ENCODE measurements around the gene CD99L2.

The CD99L2 gene, protein sequence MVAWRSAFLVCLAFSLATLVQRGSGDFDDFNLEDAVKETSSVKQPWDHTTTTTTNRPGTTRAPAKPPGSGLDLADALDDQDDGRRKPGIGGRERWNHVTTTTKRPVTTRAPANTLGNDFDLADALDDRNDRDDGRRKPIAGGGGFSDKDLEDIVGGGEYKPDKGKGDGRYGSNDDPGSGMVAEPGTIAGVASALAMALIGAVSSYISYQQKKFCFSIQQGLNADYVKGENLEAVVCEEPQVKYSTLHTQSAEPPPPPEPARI

DNA sequence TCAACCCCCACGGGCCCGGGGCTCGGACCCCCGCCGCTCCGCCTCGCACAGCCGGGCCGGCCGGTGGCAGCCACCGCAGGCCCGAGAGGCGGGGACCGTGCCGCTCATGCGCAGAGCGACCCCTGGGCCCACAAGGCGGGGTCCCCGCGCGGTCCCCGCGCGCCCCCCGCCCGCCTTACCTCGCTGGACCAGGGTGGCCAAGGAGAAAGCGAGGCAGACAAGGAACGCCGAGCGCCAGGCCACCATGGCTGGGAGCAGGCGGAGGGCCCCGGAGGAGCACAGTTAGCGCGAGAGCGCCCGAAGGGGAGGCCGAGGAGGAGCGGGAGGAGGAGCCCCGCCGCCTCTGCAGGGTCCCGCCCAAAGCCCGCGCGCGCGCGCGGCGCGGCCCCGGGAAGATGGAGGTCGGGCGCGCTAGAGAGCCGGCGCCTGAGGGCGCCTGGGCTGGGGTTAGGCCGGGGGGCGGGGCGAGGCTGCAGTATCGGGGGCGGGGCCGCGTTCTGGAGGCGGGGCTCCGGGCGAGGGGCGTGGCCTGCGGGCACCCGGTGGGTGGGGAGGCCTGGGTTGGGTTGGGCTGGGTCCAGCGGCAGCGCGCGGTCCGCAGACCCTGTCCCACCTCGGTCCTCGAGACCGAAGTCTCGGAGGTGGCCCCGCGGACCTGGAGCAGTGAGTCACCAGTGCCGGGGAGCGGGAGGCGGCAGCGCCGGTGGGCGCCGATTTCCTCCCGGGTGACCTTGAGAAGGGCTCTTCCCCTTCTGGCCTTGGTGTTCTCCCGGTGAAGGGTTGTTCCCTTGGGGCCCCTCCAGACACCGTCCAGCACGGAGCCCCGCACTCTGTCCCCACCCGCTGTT, at the start of gene CD99L2:
Gene CD99L2 (minus strand): TSS at position 326 of the 848 bp plus-strand sequence. CDS start 80 bp downstream, at position 246.
- peak; percentile 85 for DNase-seq

DNA sequence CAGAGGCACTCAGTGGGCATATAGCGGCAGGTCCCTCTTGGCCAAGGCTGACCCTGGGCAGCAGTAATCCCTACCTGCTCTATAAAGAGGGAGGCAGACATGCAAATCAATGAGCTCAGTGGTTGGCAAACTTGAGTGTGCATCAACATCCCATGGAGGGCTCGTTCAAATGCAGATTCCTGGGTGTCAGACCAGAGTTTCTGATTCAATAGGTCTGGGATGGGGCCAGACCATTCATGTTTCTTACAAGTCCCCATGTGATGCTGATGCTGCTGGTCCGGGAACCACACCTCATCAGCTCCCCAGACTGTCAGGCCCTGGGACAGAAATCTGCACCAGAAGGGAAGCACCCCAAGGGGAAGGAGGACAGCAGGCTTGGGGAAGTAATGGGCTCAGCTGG, 45.8 kb upstream of the CD99L2 start:
- DNase-seq: no peak

DNA sequence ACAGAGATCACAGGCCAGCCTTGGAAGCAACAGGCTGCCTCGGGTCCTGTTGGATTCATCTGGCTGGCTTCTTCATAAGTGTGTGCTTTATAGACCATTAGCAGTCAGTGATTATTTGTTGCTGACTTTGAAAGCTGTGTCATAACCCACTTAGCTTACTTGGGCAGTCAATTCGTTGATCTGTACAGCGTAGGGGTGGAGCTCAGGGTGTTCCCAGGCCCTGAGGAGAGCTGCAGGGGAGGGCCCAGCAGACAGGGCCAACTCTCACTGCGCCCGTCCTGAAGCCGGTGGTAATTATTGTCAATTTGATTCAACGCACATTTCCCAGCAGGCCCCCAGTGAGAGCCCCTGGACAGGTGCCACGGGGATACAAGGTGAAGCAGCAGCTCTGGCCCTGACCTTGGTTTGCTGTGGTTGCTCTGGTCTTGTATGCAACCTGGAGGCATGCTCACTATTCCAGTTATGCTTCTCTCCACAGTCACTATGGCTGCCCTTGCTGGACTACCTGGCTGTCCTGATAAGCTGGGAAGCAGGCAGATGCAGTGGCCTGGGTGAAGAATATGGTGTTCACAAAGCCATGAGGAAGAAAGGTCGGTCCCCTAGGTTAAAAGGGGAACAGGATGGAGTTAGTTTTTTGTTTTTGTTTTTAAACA, 44.6 kb upstream of the CD99L2 start:
- DNase-seq: no peak

DNA sequence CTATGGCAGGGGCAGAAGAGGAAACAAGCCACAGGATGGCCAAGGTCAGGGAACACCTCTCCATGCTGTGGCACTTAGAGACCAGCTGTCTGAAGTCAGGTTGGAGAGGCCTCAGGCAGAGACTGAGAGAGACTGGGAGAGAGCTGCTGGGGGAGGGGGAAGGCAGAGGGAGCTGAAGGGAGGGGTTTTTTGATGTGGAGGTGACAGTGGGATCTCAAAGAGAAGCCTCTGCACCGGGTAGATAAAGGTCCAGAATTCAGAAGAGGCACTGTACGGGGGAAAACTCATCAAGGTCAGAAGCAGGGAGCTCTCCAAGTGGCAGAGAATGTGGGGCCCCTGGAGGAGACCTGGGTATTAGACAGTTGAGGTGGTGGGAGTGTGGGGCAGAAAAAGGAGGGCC, 43.1 kb upstream of the CD99L2 start:
- DNase-seq: no peak

DNA sequence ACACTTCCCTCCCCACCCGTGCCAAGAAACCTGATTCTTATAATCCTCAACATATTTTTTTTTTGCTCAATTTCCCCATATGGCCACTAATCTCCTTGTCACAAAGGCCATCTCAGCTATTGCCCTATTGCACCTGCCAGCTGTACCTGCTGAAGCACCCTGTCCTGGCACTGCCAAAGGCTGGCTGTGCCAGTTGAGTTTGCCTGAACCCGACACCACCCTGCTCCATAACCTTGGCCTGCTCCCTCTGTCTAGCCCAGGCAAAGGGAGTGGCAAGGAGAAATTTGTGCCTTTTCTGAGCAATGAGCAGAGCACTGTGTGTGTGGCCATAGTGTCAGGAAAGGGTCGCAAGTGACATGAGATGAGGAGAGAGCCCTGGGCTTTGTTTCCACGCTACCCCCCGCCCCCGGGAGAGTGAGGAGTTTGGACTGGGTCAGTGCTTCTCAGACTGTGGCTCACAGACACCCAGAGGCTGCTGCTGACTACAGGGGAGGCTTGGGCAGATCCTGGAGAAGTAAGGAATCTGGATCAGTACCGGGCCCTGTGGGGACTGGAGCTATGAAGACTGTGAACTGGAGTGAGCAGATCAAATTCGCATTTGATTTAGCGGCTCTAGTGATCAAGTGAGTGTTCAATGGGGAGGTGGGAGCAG, 42.5 kb upstream of the CD99L2 start:
- DNase-seq: no peak

DNA sequence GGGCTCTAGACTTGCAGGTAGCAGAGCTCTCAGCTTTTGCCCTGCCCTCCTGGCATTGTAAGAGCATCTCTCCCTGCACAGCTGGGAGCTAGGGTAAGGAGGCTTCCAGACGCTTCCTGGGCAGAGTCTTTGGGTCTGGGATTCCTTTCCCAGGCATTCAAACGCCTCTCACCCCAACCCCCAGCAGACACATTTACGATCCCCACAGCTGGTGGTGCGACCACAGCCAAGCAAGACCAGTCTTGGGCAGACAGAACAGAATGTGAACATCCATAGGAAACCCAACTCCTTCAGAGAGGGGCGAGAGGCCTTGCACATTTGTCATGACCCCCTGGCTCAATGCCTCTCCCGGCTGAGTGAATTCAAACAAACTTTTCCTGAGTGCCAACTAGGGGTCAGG, 38.1 kb upstream of the CD99L2 start:
- DNase-seq: no peak

DNA sequence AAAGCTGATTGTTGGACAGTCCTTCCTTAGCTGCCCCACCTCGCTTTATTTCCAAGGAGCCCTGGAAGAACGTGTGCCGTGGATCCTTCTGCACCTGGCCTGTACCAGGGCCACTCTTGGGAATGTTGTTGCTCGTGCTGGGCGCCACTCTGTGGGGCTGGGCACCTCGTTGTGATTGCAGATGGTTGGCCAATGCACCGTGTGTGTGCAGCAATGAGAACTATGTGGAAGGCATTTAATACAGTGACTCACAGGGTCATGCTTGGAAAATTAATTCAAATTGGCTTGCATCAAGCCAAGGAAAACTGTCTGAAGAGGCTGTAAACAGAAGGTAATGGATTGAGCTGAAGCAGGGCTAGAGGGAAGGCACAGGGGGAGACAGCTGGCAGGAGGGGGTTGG, 37.0 kb upstream of the CD99L2 start:
- DNase-seq: no peak

DNA sequence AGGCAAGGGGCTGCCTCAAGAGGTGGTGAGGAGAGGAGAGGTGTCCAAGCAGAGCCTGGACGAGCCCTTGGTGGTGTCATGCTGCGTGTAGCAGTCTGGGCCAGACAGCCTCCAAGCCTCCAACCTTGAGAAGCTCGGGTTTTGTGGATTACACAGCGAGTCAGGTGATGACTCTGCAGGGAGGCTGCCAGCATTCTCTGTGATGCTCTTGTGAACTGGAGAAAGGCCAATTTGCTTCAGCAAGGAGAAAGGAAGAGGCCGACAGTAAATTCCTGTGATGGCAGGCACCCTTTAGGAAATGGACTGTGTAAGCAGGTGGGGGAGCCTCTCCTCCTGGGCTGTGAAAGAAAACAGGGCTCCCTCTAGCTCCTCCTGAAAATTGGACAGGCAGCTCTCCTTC, 36.0 kb upstream of the CD99L2 start:
- DNase-seq: no peak

DNA sequence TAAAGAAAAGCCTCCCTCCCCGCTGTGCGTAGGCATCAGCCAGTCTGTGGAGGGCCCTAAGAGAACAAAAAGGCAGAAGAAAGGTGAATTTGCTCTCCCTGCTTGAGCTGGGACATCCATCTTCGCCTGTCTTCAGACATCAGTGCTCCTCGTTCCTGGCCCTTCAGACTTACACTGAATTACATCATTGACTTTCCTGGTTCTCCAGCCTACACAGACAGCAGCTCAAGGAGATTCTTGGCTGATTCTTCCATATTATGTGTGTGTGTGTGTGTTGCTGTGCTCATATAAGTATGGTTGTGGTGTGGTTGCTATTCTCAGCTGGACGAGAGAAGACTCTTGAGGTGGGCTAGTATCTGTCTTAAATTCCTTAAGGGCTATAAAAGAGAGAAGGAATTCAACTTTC, 35.5 kb upstream of the CD99L2 start:
- DNase-seq: no peak

DNA sequence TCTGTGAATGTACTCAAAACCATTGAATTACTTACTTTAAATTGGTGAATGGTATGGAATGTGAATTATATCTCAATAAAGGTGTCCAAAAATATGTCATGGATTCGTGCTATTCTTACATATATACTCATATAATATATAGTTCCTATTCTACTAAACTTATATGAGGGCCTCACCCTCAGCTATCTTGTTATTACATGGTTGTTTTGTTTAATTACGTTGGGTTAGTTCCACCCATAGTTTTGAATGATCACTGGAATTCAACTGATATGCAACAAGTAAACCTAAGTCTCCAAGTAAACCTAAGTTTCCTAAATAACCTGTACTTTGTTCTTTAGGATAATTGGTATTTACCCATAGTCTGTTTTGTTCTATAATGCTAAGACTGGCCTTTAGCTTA, 30.6 kb upstream of the CD99L2 start:
- DNase-seq: no peak

DNA sequence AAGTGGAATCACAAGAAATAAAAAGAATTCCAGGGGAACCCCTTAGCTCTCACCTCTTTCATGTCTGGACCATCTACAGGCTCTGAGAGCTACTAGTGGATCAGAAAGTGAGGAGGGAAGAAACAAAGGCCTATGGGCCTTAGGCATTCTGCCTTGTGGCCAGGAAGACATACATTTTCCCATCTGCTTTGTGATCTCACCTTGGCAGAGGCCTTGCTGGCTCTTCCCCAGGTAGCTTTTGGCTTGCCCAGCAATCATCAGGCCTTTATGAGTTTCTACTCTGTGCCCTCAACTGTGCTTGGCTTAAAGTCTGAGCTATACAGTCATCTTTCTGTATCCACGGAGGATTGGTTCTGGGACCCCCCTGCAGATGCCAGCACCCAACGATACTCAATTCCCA, 28.3 kb upstream of the CD99L2 start:
- no peak for DNase-seq

DNA sequence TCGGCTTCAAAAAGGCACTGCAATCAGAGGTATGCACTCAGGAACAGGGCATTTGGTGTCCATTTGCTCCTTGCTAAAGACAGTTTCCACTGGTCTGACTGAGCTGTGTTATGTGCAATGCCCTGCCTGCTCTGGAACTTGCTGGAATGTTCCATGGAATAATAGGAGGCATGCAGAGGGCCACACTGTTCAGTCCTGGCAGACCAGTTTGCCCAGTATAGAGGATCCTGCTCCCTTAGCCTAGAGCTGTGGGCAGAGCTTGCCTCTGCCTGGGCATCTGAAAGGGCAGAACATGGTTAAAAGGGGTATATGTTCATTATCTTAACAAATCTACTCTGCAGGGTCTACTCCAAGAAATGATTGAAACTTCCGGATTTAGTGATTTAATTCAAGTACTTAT, 27.8 kb upstream of the CD99L2 start:
- DNase-seq: no peak

DNA sequence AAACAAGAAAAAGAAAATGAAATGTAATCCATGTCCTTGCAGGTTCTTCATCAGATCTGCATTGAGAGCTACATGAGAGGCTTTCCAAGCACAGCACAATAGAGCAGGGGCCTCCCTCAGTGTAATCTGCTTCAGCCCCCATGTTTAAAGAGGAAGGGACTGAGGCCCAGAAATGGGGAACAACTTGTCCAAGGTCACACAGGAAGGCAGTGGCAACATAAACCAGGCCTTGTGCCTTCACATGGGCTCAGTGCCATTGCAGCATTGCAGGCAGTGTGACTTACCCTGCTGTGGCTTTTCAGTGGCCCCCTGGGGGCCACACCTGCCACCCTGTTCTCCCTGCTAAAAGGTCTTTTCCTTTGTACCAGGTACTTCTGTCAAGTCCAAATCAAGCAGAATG, 20.9 kb upstream of the CD99L2 start:
- DNase-seq: no peak

DNA sequence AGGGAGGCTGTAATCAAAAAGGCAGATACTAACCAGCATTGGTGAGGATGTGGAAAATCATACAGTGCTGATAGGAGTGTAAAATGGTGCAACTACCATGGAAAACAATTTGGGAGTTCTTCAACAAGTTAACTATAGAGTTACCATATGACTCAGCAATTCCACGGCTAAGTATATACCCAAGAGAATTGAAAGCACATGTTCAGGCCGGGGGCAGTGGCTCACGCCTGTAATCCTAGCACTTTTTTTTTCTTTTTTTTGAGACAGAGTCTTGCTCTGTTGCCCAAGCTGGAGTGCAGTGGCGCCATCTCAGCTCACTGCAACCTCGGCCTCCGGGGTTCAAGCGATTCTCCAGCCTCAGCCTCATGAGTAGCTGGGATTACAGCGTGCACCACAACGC, 15.0 kb upstream of the CD99L2 start:
- no peak for DNase-seq

DNA sequence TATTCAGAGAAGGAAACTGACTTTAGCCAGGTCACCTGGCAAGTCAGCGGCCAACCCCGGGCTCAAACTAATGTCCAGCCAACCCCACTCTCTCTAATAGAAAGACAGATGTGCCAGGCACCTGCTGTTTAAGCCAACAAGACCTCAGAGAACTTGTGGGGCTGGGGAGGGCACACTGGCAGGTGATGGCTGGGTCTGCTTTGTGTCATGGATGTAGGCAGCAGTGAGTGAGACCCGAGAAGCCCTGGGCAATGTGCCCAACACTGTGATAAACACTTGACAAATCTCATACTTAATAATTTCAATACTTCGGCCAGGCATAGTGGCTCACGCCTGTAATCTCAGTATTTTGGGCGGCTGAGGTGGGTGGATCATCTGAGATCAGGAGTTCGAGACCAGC, 9.0 kb upstream of the CD99L2 start:
- no peak for DNase-seq

DNA sequence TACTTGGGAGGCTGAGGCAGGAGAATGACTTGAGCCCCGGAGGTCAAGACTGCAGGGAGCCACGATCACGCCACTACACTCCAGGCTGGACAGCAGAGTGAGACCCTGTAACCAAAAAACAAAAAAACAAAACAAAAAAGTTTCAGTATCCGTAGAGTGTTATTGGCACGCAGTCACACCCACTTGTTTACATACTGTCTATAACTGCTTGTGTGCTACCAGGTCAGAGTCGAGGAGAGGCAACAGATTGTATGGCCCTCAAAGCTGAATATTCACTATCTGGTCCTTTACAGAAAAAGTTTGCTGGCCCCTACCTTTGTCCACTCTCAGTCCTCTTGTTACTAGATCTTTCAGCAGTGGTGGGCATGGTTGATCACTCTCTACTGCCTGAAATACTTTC, 8.2 kb upstream of the CD99L2 start:
- DNase-seq: no peak

DNA sequence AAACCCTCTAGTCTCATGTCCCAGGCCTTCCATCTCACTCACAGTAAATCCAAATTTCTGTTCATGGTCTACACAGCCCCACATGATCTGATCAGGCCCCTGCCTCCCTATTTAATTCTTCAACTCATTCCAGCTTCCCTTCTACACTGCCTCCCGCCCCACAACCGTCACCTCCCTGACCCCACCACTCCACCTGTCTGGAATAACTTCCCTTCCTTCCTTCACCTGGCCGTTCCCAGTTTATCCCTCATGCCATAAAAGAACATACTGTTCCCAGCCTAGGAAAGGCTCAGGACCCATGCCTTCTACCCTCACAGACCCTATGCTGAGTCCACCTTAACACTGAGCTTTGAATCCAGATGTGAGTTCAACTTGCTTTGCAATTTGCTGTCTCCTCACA, 6.8 kb upstream of the CD99L2 start:
- no peak for DNase-seq

DNA sequence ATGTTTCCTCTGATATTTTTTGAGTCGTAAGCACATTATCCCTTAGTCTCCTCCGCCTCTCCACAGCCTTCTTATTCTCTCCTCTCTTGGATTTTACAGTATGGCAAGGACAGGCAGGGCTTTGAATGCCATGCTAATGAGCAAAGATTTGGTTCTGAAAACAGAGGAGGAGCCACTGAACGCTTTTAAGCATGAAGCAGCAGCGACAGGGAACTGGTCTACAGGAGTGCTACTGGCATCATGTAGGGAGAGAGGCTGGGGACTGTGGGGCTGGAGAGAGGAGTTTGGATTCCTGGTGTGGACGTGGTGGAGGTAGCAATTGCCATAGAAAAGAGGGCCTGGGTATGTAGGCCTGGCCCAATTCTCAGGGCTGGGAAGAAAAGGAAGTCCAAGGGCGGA, 4.6 kb upstream of the CD99L2 start:
- no peak for DNase-seq

DNA sequence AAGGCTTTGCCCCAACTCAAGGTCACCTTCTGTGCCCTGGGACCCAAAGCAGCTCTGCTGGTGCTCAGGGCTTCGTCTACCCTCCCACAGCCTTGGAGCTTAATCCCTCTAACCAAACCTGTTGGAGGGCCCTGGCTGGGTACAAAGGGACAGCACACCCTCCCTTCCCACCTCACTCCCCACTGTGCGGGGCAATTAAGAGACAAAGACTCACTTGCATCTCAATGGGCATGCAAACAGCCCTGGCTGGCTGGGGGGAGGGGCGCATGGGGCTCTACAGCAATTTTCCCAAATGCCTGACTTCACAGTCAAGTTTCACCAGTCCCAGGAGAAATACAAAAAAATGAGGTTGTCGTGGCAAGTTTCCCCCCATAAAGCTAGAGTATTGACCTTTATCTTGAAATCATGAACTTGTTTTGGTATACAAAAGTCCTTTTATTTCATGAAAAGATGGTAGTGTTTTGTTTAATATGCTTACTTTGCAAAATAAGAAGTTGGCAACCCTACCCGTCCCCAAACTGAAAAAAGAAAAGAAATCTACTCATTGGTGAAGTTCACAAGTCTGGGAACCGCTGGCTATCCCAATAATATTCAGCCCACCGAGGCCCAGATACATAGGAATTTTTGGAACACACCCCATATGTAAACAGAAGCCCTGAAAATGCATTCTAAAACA, 4.1 kb upstream of the CD99L2 start:
- no peak for DNase-seq

DNA sequence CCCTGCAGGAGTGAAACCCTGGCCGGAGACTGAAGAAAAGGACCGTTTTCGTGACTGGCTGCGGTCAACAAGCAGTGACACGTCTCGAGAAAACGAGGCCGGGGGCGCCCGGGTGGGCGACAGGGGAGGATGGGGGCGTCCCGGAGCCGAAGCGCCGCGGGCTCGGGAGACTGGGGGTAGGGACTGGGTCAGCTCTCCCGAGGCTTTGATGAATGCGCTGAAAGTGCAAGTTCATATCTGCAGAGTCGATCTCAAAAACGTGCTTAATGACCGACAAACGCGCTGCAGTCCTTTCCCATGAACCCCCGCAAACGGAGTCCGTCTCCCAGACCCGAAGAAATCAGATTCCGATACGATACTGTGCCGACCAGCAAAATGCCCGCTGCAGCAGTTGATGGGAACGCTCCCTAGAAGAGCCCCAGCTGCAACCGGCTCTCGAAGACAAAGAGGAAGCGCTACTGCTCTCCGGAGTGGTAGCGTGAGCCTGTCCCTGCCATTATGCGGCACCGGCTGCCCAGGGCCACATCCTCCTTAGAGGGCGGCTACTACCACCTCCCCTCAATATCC, 806 bp upstream of the CD99L2 start:
- DNase-seq: peak; percentile 17

DNA sequence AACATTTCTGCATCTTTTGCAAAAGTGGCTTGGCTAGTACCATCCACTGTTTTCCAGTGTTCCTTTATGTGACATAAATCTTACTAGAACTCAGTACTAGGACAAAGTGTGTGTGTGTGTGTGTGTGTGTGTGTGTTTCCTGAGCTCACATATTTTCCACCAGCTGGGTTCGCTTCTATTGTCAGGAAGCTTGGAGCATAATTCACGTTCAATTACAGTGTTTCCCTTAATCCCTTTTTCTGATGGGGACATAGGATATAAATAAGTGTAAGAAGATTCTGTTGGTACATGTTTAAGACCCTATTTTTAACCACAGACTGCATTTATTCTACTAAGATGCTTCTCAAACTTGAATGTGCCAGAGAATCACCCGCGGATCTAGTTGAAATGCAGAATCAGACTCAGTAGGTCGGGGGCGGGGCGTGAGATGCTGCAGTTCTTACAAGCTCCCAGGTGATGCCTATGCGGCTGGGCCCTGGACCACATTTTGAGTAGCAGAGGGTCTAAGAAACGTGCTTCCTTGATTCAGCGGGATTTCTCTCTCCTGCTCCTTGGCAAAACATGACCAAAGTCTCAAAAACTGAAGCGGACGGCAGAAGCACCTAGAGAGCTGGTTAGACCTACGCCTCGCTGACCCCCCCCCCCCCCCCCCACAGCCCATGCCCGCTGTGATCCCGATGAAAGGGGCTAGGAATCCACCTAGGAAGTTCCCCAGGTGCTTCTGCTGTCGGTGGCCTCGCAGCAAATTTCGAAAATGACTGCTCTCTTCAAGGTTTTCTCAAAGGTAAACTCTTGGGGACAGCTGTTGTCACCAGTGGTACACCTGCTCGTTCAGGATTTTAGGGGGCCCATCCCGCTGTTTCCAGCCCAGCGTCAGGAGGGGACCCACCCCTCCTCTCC, 797 bp downstream of the CD99L2 start:
- DNase-seq: peak; percentile 32

DNA sequence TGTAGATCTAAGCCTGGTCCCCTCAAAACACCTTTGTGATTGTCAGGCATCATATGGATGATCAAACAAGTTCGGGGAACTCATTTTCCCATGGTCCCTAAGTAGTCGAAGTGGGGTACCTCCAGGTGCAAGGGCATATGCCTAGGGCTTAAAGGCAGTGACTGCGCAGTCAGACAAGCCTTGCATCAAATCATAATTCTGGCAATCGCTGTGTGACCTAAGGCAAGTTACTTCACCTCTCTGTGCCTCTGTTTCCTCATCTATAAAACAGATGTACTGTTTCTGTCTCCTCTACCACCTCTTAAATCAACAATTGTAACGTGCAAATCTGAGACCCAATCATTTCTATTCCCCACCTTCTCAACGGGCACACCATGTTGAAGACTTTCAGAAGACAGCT, 1.8 kb downstream of the CD99L2 start:
- DNase-seq: no peak

Measured in activated gamma-delta T cell treated with Interleukin-2 at 50 U/mL for 16 hours (primary cell).